Endothelial cell of umbilical vein (primary cell): ENCODE data around the gene SLC39A11.

Experiments
- GATA2 ChIP-seq: IDR thresholded peaks from 2 replicates; pipeline ENCODE4 v1.7.0; 2011; ENCODE audit warnings: low read depth, mild to moderate bottlenecking, moderate library complexity, mixed read lengths, low read length; ENCODE audit not compliant: insufficient read length, insufficient read depth
- POLR2A ChIP-seq: IDR thresholded peaks from 2 replicates; pipeline ENCODE4 v1.6.1; 2012; ENCODE audit warnings: low read depth, mild to moderate bottlenecking, control low read depth, low read length
- TF ChIP-seq, protein P1 (sequence below), 2 donors: IDR thresholded peaks; 1 replicate in 1 of 2; 2 replicates in 1 of 2; pipeline ENCODE4 v1.5.1; 2011; ENCODE audit warnings: low read length in 2 of 2, mild to moderate bottlenecking in 2 of 2, moderate library complexity in 2 of 2, control low read depth in 1 of 2, inconsistent platforms in 1 of 2, low read depth in 1 of 2; ENCODE audit not compliant: insufficient read depth in 1 of 2; ENCODE audit errors: extremely low read depth in 1 of 2
- TF ChIP-seq, protein P2 (sequence below): IDR thresholded peaks from 2 replicates; pipeline ENCODE4 v1.6.1; 2011; ENCODE audit not compliant: insufficient read depth, insufficient read length

DNA sequence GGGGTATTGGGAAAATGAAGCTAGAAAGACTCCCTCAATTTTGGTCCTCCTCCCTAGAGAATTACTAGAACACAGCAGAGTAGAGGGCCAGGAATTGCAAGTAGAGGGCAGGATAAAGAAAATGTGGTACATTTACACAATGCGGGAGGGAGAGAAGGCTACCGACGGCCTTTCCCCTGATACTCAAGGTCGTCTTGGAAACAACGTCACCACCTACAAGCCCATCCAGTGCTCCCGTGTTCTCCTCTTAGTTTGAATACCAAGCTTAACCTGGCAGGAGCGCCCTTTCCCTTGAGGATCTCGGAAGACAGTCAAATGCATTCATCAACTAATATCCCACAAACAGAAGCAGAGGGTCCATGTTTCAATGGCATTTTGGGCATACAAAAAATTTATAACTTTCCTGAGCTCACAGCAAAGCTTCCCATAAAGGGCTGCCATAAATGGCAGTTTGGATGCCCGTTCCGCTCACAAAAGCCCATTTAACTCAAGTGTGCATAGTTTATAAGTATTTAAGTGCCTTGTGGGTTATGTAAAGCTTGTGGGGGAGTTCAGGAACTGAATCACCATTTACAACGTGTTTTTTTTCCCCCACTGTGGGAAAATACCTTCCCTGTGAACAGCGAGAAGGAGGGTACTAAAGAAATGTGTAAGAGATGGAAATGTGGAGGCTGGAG lies 414.6 kb downstream of the SLC39A11 start:
- TF ChIP-seq POLR2A (no peak), GATA2 (no peak)
- TF ChIP-seq, protein P1, sequence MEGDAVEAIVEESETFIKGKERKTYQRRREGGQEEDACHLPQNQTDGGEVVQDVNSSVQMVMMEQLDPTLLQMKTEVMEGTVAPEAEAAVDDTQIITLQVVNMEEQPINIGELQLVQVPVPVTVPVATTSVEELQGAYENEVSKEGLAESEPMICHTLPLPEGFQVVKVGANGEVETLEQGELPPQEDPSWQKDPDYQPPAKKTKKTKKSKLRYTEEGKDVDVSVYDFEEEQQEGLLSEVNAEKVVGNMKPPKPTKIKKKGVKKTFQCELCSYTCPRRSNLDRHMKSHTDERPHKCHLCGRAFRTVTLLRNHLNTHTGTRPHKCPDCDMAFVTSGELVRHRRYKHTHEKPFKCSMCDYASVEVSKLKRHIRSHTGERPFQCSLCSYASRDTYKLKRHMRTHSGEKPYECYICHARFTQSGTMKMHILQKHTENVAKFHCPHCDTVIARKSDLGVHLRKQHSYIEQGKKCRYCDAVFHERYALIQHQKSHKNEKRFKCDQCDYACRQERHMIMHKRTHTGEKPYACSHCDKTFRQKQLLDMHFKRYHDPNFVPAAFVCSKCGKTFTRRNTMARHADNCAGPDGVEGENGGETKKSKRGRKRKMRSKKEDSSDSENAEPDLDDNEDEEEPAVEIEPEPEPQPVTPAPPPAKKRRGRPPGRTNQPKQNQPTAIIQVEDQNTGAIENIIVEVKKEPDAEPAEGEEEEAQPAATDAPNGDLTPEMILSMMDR (IDR thresholded peaks at IDR 0.05; ENCODE audit: extremely low read depth in 1 of 2, insufficient read depth in 1 of 2, low read depth in 1 of 2, low read length in 2 of 2), result no peak
- TF ChIP-seq, protein P2, sequence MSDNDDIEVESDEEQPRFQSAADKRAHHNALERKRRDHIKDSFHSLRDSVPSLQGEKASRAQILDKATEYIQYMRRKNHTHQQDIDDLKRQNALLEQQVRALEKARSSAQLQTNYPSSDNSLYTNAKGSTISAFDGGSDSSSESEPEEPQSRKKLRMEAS, result no peak
